GM04504 (cell line): ENCODE results near the gene PCAT6.
A peak's percentile ranks its signal among the peaks of the same experiment; 100 is the strongest.
"Not testable (repeated sequence)": the region's sequence is repeated elsewhere in the genome, so short reads cannot be mapped to it uniquely, and the experiment has no call there.

Source experiments
- DNase-seq: peaks from one replicate; pipeline ENCODE4 v3.0.0-alpha.2; 2012; ENCODE audit warnings: low read depth

The PCAT6 gene

DNA sequence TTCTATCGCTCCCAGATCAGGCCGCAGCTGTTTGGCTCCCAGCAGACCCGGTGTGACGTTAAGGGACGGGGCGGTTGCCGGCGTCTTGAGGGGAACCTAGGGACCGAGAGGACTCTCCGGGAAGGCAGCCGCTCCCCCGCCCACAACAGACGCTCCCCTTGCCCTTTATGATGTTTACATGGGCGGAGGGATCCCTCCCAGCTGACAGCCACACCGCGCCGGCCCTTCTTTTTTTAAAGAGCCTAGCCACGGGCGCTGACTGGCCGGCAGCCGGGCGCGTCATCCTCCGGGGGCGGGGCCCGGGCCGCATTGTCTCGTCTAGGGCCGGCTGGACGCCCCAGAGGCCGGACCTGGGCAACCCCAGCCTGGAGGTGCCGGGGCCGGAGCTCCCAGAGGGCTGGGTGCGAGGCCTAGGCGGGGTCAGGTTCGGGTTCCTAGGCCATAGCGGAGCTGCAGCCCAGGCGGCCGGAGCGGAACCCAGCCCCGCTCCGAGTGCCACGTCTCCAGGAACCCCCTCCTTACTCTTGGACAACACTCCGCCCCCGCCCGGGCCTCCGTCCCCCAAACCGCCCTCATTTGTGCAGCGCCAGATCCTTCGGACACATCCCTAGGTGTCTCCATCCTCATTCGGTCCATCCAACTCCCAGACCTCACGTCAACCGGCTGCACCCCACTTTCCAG lies at the start of gene PCAT6:
Gene PCAT6, plus strand, starts transcription at position 340 of the 681 bp plus-strand sequence.
- DNase-seq: peak; percentile 90

DNA sequence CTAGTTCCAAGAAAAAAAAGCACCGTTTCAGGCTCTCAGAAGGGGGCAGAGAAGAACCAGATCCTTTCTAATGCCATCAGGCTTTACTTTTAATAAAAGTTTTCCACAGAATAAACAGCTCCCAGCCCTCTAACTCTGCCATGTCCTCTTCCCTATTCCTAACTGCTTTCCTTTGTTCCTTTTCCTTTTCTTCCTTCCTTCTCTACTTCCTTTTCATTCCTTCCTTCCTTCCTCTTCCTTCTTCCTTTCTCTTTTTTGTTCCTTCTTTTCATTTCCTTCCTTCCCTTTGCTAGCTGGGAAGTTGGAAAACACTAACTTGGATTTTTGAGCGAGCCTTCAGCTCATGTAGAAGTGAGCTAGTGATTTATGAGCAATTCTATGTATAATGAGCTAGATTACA lies 48.7 kb upstream of the PCAT6 start:
- no peak for DNase-seq

DNA sequence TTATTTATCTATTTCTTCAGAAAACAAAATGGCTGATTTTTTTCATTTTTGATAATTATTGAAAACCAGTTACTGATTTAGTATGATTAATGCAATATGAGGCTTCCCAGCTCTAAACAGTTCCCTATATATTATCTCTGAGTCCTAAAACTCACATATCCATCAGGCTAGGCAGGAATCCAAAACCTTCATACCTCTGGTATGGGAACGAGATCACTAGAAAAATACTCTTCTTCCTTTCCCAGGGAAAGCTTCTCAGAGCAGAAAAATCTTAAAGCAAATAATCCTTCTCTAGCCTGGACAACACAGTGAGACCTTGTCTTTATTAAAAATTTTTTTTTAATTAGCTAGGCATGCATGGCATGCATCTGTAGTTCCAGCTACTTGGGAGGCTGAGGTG lies 45.0 kb upstream of the PCAT6 start:
- no peak for DNase-seq

DNA sequence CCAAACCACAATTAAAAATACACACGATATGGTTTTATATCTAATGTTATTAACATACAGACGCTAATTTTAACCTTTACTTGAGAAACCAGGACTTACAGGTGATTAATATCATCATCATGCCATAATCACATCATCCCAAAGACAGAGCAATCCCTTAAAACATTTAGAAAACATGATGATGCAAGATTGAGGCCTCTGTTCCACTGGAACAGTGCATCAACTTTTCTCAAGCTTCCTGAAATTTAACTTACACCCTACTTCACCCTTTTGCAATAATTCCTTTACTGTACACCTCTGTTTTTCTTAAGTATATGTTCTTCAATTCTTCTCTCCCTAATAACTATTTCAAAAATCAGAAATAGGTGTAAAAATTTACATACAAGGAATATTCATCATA lies 40.6 kb upstream of the PCAT6 start:
- DNase-seq: no peak

DNA sequence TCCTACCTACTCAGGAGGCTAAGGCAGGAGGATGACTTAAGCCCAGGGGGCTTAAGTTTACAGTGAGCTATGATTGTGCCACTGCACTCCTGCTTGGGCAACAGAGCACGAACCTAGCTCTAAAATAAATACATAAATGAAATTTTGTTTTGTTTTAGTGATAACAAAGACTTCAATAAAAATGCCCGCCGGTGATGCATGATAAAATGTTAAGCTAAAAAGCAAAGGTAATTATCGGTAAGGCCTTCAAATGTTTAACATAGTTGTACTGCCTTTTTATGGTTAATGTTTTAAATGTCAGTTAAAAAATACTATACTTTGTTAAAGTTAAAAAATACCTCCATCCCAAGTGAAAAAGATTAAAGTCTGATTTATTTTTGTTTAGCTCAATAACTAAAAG lies 29.6 kb upstream of the PCAT6 start:
- no peak for DNase-seq

DNA sequence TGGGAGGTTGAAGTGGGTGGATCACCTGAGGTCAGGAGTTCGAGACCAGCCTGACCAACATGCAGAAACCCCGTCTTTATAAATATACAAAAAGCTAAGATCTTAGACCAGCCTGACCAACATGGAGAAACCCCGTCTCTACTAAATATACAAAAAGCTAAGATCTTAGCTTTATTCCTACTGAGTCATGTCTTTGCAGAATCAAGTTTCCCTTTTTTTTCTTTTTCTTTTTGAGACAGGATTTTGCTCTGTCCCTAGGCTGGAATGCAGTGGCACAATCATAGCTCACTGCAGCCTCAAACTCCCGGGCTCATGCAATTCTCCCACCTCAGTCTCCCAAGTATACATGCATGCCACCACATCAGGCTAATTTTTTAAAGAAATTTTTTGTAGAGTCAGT lies 23.9 kb upstream of the PCAT6 start:
- no peak for DNase-seq

DNA sequence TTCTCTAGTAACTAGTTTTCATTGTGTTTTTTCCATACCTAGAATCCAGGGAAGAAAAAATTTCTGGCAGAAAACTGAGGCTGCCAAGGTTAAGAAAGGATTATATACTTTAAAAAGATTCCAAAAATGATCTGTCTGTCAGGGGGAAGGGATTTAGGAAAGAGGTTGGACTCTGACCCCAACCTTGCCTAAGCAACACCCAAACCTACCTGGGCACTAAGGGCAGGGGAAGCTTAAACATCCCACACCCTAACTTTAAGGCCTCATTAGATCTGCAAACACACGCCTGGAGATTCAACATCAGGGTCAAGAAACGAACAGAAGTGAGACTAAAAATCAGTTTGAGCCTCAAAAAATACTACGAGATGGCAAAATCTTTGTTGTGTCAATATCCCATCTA lies 22.0 kb upstream of the PCAT6 start:
- DNase-seq: no peak

DNA sequence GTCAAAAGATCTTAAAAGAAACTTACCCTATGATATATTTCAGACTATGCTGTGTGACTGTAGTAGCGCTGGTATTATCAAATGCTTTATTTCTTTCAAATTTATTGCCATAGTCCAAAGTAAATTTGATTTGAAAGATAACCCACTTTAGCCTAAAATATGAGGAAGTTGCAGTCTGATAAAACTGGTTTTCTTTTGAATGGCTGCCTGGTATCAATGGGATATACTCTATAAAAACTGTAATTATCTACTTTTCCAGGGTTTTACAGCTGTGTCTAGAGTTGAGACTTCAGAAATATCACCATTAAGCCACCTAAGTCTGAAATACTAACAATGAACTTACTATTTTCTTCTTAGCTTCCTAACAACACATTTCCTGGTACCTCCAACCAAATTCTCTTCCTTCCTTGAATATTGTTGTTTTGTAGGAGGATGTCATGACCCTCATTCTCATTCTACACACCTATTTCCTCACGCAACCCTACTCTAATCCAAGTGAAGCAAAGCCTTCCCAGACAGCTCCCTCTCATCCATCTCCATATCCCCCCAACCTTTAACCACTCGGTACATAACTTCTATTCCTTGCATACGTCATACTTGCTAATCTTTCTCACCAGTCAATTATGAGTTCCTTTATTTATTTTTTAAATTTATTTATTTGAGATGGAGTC lies 19.5 kb upstream of the PCAT6 start:
- no peak for DNase-seq

DNA sequence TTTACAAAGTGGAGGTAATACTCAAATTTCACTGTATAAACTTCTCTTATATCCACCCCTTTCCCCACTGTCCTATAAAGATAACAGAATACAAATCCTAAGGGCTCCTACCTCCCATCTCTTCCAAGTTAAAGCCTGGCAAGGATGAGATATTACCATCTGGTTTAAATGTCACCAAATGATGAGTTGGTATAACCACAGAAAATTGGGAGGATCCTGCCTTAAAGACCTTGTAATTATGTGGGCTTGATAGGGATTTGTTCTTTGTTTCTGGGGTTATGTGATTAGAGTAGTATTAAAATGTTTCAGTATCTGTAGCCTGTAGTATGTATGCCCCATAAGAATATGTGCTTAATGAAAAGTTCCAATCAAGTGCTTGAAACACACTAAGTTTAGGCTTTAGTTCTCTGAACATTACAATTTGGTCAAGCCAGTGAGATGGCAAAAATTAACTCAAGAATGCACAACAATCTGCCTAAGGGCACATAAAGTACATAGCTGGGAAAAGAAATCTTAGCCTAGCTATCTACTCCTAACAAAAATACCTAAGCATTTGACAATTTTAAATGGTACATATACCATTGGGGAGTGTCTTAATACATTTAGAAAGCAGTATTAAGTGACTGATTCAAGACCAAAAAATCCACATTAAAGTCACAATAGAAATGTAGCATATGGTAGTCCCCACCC lies 16.6 kb upstream of the PCAT6 start:
- DNase-seq: no peak

DNA sequence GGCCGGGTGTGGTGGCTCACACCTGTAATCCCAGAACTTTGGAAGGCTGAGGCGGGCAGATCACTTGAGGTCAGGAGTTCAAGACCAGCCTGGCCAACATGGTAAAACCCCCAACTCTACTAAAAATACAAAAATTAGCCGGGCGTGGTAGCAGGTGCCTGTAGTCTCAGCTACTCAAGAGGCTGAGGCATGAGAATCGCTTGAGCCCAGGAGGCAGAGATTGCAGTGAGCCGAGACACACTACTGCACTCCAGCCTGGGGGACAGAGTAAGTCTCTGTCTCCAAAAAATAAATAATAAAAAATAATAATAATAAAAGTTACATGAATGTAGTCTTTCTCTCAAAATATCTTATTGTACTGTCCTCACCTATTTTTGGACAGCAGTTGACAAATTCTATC lies 15.8 kb upstream of the PCAT6 start:
- DNase-seq: not testable (repeated sequence)

DNA sequence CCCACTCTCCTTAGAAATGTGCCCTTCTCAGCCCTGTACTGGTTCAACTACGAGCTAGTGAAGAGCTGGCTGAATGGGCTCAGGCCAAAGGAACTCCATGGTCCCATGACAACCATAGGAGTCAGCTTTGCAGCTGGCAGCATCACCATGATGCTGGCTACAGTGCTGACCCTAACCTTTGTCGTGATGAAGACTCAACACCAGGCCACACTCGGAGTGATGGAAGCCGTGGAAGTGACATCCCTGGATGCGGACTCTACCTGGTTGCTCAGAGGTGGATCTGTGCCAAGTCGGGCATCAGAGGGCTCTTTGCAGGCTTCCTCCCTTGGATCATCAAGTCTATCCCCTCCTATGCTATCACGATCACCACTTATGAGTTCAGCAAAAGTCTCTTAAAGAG lies 14.1 kb upstream of the PCAT6 start:
- DNase-seq: no peak

DNA sequence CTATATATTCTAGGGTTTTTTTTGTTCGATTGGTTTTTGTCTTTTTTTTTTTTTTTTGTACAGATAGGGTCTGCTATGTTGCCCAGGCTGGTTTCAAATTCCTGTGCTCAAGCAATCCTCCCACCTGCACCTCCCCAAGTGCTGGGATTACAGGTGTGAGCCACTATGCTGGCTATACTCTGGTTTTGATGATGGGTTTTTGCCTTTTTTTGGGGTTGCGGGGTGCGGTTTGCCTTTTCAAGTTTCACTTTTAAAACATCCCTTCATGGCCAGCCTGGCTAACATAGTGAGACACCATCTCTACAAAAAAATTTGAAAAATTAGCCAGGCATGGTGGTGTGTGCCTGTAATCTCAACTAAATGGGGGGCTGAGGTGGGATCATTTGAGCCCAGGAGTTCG lies 12.5 kb upstream of the PCAT6 start:
- DNase-seq: no peak

DNA sequence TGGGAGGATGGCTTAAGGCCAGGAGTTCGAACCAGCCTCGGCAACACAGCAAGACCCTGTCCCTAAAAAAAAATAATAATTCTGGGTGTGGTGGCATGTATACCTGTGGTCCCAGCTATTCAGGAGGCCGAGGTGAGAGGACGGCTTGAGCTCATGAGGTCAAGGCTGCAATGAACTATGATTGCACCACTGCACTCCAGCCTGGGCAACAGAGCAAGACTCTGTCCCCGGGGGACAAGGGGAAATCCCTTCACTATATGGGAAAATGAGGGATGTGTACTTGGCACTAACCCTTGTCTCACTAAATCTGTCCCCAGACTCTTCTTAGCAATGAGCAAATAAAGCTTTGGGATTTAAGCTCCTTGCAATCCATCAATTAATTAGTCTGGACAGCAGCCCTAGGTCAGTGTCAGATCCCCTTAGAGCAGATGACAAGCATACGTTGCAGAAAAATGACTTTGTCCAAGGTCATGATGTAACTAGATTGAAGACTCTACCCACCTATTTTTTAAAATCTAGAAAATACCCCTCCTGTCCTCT lies 11.9 kb upstream of the PCAT6 start:
- DNase-seq: no peak

DNA sequence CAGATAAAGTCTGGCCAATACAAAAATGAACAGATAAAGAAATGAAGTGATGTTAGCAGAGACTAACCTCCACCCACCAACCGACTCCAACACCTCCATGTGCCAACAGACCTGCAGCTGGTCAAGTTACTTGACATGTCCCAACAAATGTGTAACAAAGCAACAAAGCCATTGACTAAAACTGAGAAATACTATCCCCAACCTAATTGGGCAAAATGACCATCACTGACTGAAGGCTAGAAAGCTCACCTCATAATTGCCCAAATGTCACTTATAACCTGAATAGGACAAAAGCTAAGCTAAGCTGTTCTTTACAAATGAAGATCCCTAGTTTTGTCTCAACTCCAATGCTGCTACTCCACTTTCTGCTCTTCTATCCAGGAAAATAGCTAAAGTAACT lies 10.0 kb upstream of the PCAT6 start:
- no peak for DNase-seq

DNA sequence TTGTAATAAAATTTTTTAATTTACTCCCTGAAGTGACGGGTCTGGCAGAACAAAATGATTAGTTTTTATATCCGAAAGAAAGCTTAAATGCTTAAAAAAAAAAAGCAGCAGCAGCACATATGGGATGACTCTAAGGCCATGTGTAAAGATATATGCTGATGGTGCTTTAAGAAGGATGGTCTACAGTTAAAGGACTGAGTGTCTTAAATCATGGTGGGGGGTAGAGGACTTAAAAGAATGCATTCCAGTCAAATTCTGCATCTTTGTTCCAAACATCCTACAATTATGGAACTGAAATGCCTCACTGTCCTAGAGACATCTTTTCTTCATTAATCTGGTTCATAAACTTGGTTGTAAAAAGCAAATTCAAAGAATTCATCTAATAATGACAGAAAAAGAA lies 9.6 kb upstream of the PCAT6 start:
- DNase-seq: no peak

DNA sequence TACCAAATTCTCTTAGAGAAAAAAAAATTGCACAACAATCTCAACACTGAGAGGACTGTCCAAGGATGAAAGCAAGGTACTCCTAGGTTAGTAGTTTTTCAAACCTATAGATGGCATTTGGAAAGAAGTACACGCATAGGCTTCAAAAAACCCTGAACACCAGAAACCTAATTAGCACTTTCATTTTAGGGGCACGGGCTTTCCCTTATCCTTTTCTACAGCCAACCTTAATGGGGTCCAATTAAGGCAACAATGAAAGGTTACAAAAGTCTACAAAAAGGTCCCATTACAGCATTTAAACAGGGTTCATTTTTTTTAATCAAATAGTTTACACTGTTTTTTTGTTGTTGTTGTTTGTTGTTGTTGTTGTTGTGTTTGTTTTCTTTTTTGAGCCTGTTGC lies 8.7 kb upstream of the PCAT6 start:
- DNase-seq: no peak

DNA sequence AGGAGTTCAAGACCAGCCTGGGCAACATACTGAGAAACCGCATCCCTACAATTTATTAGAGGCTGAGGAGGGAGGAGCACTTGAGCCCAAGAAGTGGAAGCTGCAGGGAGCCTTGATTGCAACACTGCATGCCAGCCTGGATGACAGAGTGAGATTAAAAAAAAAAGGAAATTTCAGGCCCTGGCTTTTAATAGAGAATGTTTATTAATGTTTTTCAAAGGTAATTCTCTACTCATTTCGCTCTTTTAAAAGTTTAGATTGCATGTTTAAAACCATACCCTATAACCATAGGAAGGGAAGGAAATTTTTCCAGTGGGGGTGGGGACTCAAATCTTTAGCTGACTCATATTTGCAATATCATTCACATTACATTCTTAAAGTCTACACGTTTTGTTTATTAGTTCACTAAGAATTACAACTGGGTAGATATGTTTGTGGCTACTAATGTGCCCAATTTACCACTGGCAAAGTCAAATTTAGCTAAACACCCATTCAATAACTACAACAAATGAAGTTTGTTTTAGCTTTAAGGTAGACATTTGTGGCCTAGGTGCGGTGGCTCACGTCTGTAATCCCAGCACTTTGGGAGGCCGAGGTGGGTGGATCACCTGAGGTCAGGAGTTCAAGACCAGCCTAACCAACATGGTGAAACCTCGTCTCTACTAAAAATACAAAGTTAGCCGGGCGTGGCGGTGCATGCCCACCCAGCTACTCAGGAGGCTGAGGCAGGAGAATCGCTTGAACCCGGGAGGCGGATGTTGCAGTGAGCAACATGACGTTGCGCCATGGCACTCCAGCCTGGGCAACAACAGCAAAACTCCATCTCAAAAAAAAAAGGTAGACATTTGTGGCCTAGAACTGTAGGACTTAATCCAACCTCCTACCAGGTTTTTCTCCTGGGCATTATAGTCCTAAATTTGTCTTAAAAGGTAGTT lies 7.5 kb upstream of the PCAT6 start:
- no peak for DNase-seq

DNA sequence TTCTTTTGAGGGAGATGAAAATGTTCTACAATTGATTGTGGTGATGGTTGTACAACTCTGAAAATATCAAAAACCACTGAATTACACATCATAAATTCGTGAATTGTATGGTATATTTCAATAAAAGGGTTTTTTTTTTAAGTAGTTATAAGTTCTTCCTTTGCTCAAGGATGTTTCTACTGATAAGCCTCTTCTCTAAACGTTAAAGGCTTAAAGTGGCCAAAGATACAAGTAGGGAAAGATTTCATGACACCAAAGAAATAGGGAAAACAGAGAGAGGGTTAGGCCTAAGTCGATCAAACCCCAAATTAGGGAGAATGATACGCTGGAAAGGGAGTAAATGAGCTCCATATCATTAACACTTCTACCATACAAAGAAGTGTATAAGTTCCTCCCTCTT lies 6.6 kb upstream of the PCAT6 start:
- DNase-seq: no peak

DNA sequence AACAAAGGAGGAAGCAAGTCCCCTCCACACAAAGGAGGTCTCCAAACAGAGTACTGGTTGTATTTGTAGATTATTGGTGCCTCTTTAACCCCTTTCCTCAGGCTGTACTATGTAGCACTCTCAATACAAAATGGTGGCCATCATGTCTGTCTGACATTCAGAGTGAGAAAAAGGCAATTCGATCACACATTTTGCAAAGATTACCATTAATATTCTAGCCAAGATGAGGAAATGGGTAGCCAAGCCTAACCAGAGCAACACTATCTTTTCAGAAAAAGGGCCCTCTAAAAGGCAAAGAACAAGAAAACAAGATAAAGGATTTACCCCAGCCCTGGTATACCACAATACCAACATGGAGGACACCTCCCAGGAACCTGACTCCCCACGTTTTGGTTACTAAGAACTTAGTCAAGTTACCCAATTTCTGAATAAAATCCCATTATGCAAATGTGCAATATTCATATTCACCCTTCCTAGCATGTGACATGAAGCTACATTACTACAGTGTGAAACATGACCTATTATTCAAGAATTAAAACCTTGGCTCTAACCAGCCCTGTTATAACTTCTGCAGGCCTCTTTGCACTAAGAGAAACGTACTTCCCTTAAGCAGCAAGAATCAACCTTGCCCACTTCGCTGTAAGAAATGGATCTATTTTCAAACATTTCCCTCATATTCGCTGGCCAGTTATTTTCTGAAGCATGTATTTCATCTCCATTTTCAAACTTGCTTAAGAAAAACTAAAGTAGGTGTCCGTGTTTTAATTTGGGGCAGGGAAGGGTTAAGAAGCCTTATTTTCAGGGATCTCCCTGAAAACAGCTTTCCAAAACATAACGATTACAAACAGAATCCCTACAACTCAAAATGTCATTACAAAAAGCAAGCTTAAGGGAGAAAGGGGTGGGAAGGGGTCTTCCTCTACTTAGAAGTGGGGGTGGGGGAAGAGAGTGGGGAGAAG lies 4.6 kb upstream of the PCAT6 start:
- DNase-seq: no peak

DNA sequence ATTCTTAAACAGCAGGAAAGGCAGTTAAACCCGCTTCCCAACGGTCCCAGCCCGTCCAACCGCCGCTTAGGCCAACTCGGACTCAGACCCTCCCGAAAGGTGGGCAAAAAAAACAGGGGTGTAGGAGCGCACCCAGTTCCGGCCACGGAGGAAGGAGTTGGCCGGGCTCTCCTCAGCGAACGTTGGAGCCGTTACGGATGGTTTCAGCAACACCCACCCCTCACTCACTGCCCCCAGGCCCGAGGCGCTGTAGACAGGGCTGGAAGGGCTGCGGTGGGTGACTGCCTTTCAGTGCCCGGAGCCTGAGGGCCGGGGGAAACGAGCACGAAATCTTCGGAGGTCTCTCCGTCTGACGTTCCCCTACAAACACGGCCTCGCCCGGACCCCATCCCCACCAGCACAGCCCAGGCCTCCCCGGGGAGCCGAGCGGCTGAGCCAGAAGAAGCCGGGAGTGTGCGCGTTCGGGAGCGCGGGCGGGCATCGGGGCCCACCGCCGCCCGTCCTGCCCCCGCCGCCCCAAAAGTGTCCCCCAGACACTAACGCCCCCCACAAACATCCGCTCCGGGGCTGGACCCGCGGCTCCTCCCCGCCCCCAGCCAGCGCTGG lies 3.8 kb upstream of the PCAT6 start:
- no peak for DNase-seq
